H1 (cell line): ENCODE results near the gene ENPEP. TPM values are rescaled to one million over a fixed set of nuclear protein-coding genes. Genes with fewer than 3 reads are reported as not detected.
A peak's percentile ranks its signal among the peaks of the same experiment; 100 is the strongest.

ENCODE experiments used
- CTCF ChIA-PET: fragments of 300-600 bp; sonication (Branson Sonifier 250); formaldehyde crosslinking; loops from one replicate; lab custom pipeline; 2021; ENCODE audit not compliant: partially characterized antibody; lab: Charles Lee
- POLR2A ChIA-PET: fragments of 300-600 bp; sonication (Branson Sonifier 250); formaldehyde crosslinking; loops from one replicate; lab custom pipeline; 2021; ENCODE audit warnings: inconsistent platforms; ENCODE audit not compliant: partially characterized antibody; lab: Charles Lee
- DNase-seq, 2 experiments: peaks; one replicate each; pipeline versions ENCODE4 v3.0.0 to v3.0.0-alpha.2; 2010 to 2022; ENCODE audit warnings: low spot score in 2 of 2, low read depth in 1 of 2, mixed read lengths in 1 of 2
- FAIRE-seq: peaks from 2 replicates; lab custom pipeline; 2011; peaks lifted over from hg19 to GRCh38; lab: Jason Lieb, UNC
- H2AFZ ChIP-seq: 2 replicates; pipeline ENCODE4 v1.8.1; 2012; ENCODE audit warnings: low read length, inconsistent platforms
- H2AK5ac ChIP-seq: 2 replicates; pipeline ENCODE4 v1.6.1; 2013; ENCODE audit warnings: low read depth, low read length
- H2BK120ac ChIP-seq: replicated peaks from 2 replicates; pipeline ENCODE3; 2013; ENCODE audit warnings: low read depth, low read length, inconsistent platforms
- H2BK12ac ChIP-seq: 2 replicates; pipeline ENCODE4 v1.6.1; 2013; ENCODE audit warnings: low read depth, low read length
- H2BK15ac ChIP-seq: 2 replicates; pipeline ENCODE4 v1.6.1; 2013; ENCODE audit warnings: low read length
- H2BK20ac ChIP-seq: 2 replicates; pipeline ENCODE4 v1.6.1; 2013; ENCODE audit warnings: low read length
- H2BK5ac ChIP-seq: 2 replicates; pipeline ENCODE4 v1.6.1; 2013; ENCODE audit warnings: low read depth, low read length
- H3K14ac ChIP-seq: 2 replicates; pipeline ENCODE4 v1.6.1; 2013; ENCODE audit warnings: inconsistent platforms; ENCODE audit not compliant: insufficient read length
- H3K18ac ChIP-seq: 2 replicates; pipeline ENCODE4 v1.6.1; 2013; ENCODE audit warnings: low read length; ENCODE audit errors: extremely low read depth
- H3K23ac ChIP-seq: 2 replicates; pipeline ENCODE4 v1.6.1; 2013; ENCODE audit warnings: inconsistent platforms; ENCODE audit not compliant: insufficient read length
- H3K23me2 ChIP-seq: 2 replicates; pipeline ENCODE4 v1.6.1; 2013; ENCODE audit warnings: low read depth, low read length
- H3K27ac ChIP-seq: 2 replicates; pipeline ENCODE4 v1.6.1; 2011; ENCODE audit warnings: low read depth, low read length, inconsistent platforms
- H3K27me3 ChIP-seq, 4 experiments: replicated peaks in 1 of 4; 1 replicate in 1 of 4; 2 replicates in 3 of 4; pipeline versions ENCODE4 v1.6.1 to v1.8.1; 2011 to 2013; ENCODE audit warnings: low read length in 3 of 4, mild to moderate bottlenecking in 3 of 4, inconsistent platforms in 2 of 4, mixed read lengths in 2 of 4, moderate library complexity in 1 of 4; ENCODE audit not compliant: control insufficient read depth in 3 of 4, insufficient read depth in 3 of 4; ENCODE audit errors: extremely low read depth in 1 of 4
- H3K36me3 ChIP-seq, 4 experiments: 2 replicates each; pipeline versions ENCODE4 v1.6.1 to v1.8.1; 2011 to 2013; ENCODE audit warnings: mild to moderate bottlenecking in 4 of 4, low read length in 3 of 4, moderate library complexity in 2 of 4, control low read depth in 1 of 4, inconsistent platforms in 1 of 4; ENCODE audit not compliant: insufficient read depth in 4 of 4, control insufficient read depth in 2 of 4
- H3K4ac ChIP-seq: replicated peaks from 2 replicates; pipeline ENCODE3; 2013; ENCODE audit warnings: low read length, low read depth, mixed read lengths, inconsistent platforms; ENCODE audit not compliant: insufficient read length
- H3K4me1 ChIP-seq, 4 experiments: replicated peaks in 1 of 4; 1 replicate in 1 of 4; 2 replicates in 3 of 4; pipeline versions ENCODE4 v1.6.1 to v1.8.1; 2011 to 2013; ENCODE audit warnings: low read length in 3 of 4, inconsistent platforms in 2 of 4, mixed read lengths in 1 of 4; ENCODE audit not compliant: insufficient read depth in 4 of 4, control insufficient read depth in 3 of 4
- H3K4me2 ChIP-seq, 2 experiments: 2 replicates each; pipeline versions ENCODE4 v1.6.1 to v1.8.1; 2011 to 2013; ENCODE audit warnings: low read depth in 2 of 2, low read length in 2 of 2, control low read depth in 1 of 2, inconsistent platforms in 1 of 2, mild to moderate bottlenecking in 1 of 2; ENCODE audit not compliant: insufficient read depth in 1 of 2
- H3K4me3 ChIP-seq, 4 experiments: fragments of 200-600, 300-600 bp in 1 of 4; sonication (generic), shearing (Covaris generic), sonication (Bioruptor Twin) in 1 of 4; 2 replicates each; pipeline versions ENCODE4 v1.5.1 to v1.8.1; 2011 to 2016; ENCODE audit warnings: low read length in 4 of 4, low read depth in 3 of 4, control low read depth in 2 of 4, inconsistent platforms in 2 of 4, mild to moderate bottlenecking in 2 of 4, mixed read lengths in 1 of 4, moderate library complexity in 1 of 4; ENCODE audit not compliant: insufficient read depth in 2 of 4; ENCODE audit errors: extremely low read depth in 1 of 4
- H3K56ac ChIP-seq: replicated peaks from 2 replicates; pipeline ENCODE3; 2013; ENCODE audit warnings: low read depth, mild to moderate bottlenecking, mixed read lengths, low read length, inconsistent platforms; ENCODE audit not compliant: insufficient read length
- H3K79me1 ChIP-seq: 2 replicates; pipeline ENCODE4 v1.6.1; 2013; ENCODE audit warnings: low read depth, low read length, control low read depth
- H3K79me2 ChIP-seq, 2 experiments: 2 replicates each; pipeline versions ENCODE4 v1.6.1 to v1.8.1; 2012 to 2013; ENCODE audit warnings: low read length in 2 of 2, mild to moderate bottlenecking in 2 of 2, inconsistent platforms in 1 of 2; ENCODE audit not compliant: insufficient read depth in 2 of 2, control insufficient read depth in 1 of 2
- H3K9ac ChIP-seq, 4 experiments: replicated peaks in 1 of 4; 1 replicate in 1 of 4; 2 replicates in 3 of 4; pipeline versions ENCODE4 v1.6.1 to v1.8.1; 2011 to 2013; ENCODE audit warnings: low read depth in 3 of 4, low read length in 3 of 4, control low read depth in 2 of 4, mild to moderate bottlenecking in 2 of 4, moderate library complexity in 2 of 4, inconsistent platforms in 1 of 4; ENCODE audit errors: extremely low read depth in 1 of 4
- H3K9me3 ChIP-seq, 2 experiments: 2 replicates each; pipeline versions ENCODE4 v1.6.1 to v1.8.1; 2012 to 2013; ENCODE audit warnings: mild to moderate bottlenecking in 2 of 2, moderate library complexity in 2 of 2, control low read depth in 1 of 2, inconsistent platforms in 1 of 2, low read depth in 1 of 2, low read length in 1 of 2, mixed read lengths in 1 of 2; ENCODE audit not compliant: insufficient read depth in 2 of 2
- H4K20me1 ChIP-seq, 2 experiments: replicated peaks in 1 of 2; 2 replicates each; pipeline versions ENCODE3 to v1.8.1; 2011 to 2013; ENCODE audit warnings: inconsistent platforms in 2 of 2, low read length in 2 of 2, mild to moderate bottlenecking in 1 of 2; ENCODE audit not compliant: insufficient read depth in 2 of 2, control insufficient read depth in 1 of 2
- H4K5ac ChIP-seq: 2 replicates; pipeline ENCODE4 v1.6.1; 2013; ENCODE audit warnings: low read length, low read depth, mixed read lengths, inconsistent platforms; ENCODE audit not compliant: insufficient read length
- H4K8ac ChIP-seq: 2 replicates; pipeline ENCODE4 v1.8.0; 2013; ENCODE audit warnings: mild to moderate bottlenecking, moderate library complexity, low read length, inconsistent platforms; ENCODE audit not compliant: insufficient read depth; ENCODE audit errors: extremely low read depth
- H4K91ac ChIP-seq: replicated peaks from 2 replicates; pipeline ENCODE3; 2013; ENCODE audit warnings: low read length, mixed read lengths, inconsistent platforms; ENCODE audit not compliant: insufficient read length
- ATF3 ChIP-seq: IDR thresholded peaks from 2 replicates; pipeline ENCODE4 v1.6.1; 2011; ENCODE audit warnings: low read depth, mild to moderate bottlenecking, low read length; ENCODE audit not compliant: insufficient read depth
- CTCF ChIP-seq, 3 experiments: IDR thresholded peaks; 1 replicate in 2 of 3; 2 replicates in 1 of 3; pipeline versions ENCODE4 v1.5.1 to v1.6.1; 2011; ENCODE audit warnings: low read length in 3 of 3, mild to moderate bottlenecking in 3 of 3, inconsistent platforms in 2 of 3, low read depth in 1 of 3, moderate library complexity in 1 of 3; ENCODE audit not compliant: insufficient read depth in 1 of 3; ENCODE audit errors: control extremely low read depth in 1 of 3
- GTF2F1 ChIP-seq: IDR thresholded peaks from 2 replicates; pipeline ENCODE4 v1.6.1; 2012; ENCODE audit warnings: low read depth, low read length, improper control_type of control experiment, borderline replicate concordance
- POLR2AphosphoS5 ChIP-seq: IDR thresholded peaks from 2 replicates; pipeline ENCODE4 v1.6.1; 2011; ENCODE audit warnings: low read depth, low read length
- RAD21 ChIP-seq, 2 experiments: IDR thresholded peaks in 1 of 2; conservative IDR thresholded peaks in 1 of 2; 2 replicates each; pipeline ENCODE4 v1.6.1; 2011; ENCODE audit warnings: low read depth in 2 of 2, low read length in 2 of 2, improper control_type of control experiment in 1 of 2, inconsistent platforms in 1 of 2, mild to moderate bottlenecking in 1 of 2, moderate library complexity in 1 of 2
- SIN3A ChIP-seq, 2 experiments: IDR thresholded peaks in 1 of 2; conservative IDR thresholded peaks in 1 of 2; 2 replicates each; pipeline ENCODE4 v1.6.1; 2011 to 2012; ENCODE audit warnings: low read length in 2 of 2, improper control_type of control experiment in 1 of 2, low read depth in 1 of 2, mild to moderate bottlenecking in 1 of 2
- SP2 ChIP-seq: IDR thresholded peaks from 2 replicates; pipeline ENCODE4 v1.6.1; 2012; ENCODE audit warnings: mild to moderate bottlenecking, low read length, inconsistent platforms
- WGBS, 2 experiments: shearing (Covaris generic) in 1 of 2; methylation state at CpG; one replicate each; pipeline versions ENCODE4 v1.1.6 to v1.1.7; 2013 to 2015; ENCODE audit warnings: low lambda C conversion rate in 2 of 2, mixed read lengths in 2 of 2, inconsistent platforms in 1 of 2, low coverage in 1 of 2, missing lambda C conversion rate in 1 of 2; ENCODE audit not compliant: insufficient replicate concordance in 2 of 2, insufficient coverage in 1 of 2, insufficient read length in 1 of 2; ENCODE audit errors: extremely low coverage in 1 of 2, missing lambda C conversion rate in 1 of 2; 5-methylcytosine and 5-hydroxymethylcytosine counted together
- polyA plus RNA-seq, 7 experiments: library from polyadenylated mRNA; depleted of rRNA in 3 of 7; stranded (reverse) in 5 of 7; unstranded in 2 of 7; fragments of >200 nt in 5 of 7; fragments of 200-250 nt in 2 of 7; gene quantifications; 1 replicate in 5 of 7; 2 replicates in 1 of 7; 4 replicates in 1 of 7; pipeline versions ENCODE4 v1.2.1 to v1.2.3, GENCODE V29; 2011 to 2013; ENCODE audit warnings: missing spikeins in 2 of 7, mixed read lengths in 2 of 7
- total RNA-seq: library from RNA; stranded (reverse); fragmentation: NEBNext Ultra II Directional; extraction: Animal tissue kit (Norgen Biotek cat#: 25700); gene quantifications from 2 replicates; pipeline ENCODE4 v1.2.1, GENCODE V29; 2021

Gene ENPEP
- total and polyA plus RNA-seq, 2 of the 8 experiments (the other 6 are each of a cell fraction or from before 2014, with no cell fraction given): 0.09 to 0.61 TPM

- H4K5ac ChIP-seq: no peak overlapping the region
- H3K79me1 ChIP-seq: no peaks in the 10 kb centered on the region
- no peak overlapping the region for H3K56ac ChIP-seq
- H3K23ac ChIP-seq: no peak overlapping the region
- H3K14ac ChIP-seq: no peak overlapping the region
- no peaks in the 10 kb centered on the region for H3K23me2 ChIP-seq
- 84% methylated on average over 5 of the region's 5 CpGs; no CpG with 5 or more reads in 1 of the 2 experiments for WGBS, 2 experiments
- no peak overlapping the region for H2AK5ac ChIP-seq
- no peak overlapping the region for H3K4ac ChIP-seq
- H2BK120ac ChIP-seq: no peak overlapping the region
- H2BK20ac ChIP-seq: no peak overlapping the region
- H3K4me1 ChIP-seq: peaks cover 0 to 4% (median 0%) of the 10 kb centered on the region in 4 experiments; a peak in 2 of 7 replicates
- TF ChIP-seq CTCF (IDR thresholded peaks at IDR 0.05; ENCODE audit: control extremely low read depth in 1 of 3, insufficient read depth in 1 of 3, low read depth in 1 of 3, low read length in 3 of 3) (peak in 2 of 3 experiments; percentile 2 to 5; a peak in 1 of 4 replicates), SP2 (no peak), GTF2F1 (no peak), RAD21 (IDR thresholded peaks at IDR 0.05 in 1 of 2, conservative IDR thresholded peaks at IDR 0.05 in 1 of 2; ENCODE audit: low read depth in 2 of 2, low read length in 2 of 2) (peak in 1 of 2 experiments; percentile 8; a peak in 1 of 4 replicates), POLR2AphosphoS5 (no peak), ATF3 (no peak), SIN3A (conservative IDR thresholded peaks at IDR 0.05 in 1 of 2, IDR thresholded peaks at IDR 0.05 in 1 of 2; ENCODE audit: low read depth in 1 of 2, low read length in 2 of 2) (no peak)
- H3K9ac ChIP-seq: no peak overlapping the region
- H2BK15ac ChIP-seq: no peak overlapping the region
- ChIA-PET CTCF (interaction anchor here (0.9 to 2.9 kb wide), 8 partner anchors 9 to 259 kb away, joined by 3 to 22 read pairs (median 4); partner anchors contain the start of gene ENPEP), POLR2A (no interaction called here)
- no peaks in the 10 kb centered on the region for H4K20me1 ChIP-seq
- H3K27ac ChIP-seq: no peak overlapping the region
- H3K4me2 ChIP-seq: no peak overlapping the region
- peak overlapping the region; percentile 66 for H2AFZ ChIP-seq
- no peaks in the 10 kb centered on the region for H3K27me3 ChIP-seq
- no peak for DNase-seq
- no peaks in the 10 kb centered on the region for H3K79me2 ChIP-seq
- H3K4me3 ChIP-seq: no peak overlapping the region
- no peak overlapping the region for H2BK12ac ChIP-seq
- no peak overlapping the region for H4K8ac ChIP-seq
- no peak overlapping the region for H2BK5ac ChIP-seq
- no peaks in the 10 kb centered on the region for H3K36me3 ChIP-seq
- H4K91ac ChIP-seq: no peak overlapping the region
- H3K18ac ChIP-seq: no peak overlapping the region
- FAIRE-seq: peak; percentile 57
- H3K9me3 ChIP-seq: no peaks in the 10 kb centered on the region
Observed at GRCh38 chr4:110503270-110504083, 27.5 kb downstream of the ENPEP start.
